Erythroblast (primary cell): Measurements from ENCODE around the gene TAF8.

ENCODE experiments used
- DNase-seq, 2 experiments: peaks; one replicate each; lab custom pipeline; 2025; lab: John Stamatoyannopoulos, UW
- GATA1 ChIP-seq: IDR thresholded peaks from 2 replicates; pipeline ENCODE4 v1.6.1; 2011; ENCODE audit warnings: low read depth, mild to moderate bottlenecking, control low read depth, low read length, moderate library complexity
- POLR2A ChIP-seq: IDR thresholded peaks from 2 replicates; pipeline ENCODE4 v1.6.1; 2011; ENCODE audit warnings: mild to moderate bottlenecking, low read length

Gene TAF8

GRCh38 chr6:42105156-42105648 lies 54.9 kb downstream of the TAF8 start:
- no peak for TF ChIP-seq GATA1
- no peak for TF ChIP-seq POLR2A
- no peak for DNase-seq

DNA sequence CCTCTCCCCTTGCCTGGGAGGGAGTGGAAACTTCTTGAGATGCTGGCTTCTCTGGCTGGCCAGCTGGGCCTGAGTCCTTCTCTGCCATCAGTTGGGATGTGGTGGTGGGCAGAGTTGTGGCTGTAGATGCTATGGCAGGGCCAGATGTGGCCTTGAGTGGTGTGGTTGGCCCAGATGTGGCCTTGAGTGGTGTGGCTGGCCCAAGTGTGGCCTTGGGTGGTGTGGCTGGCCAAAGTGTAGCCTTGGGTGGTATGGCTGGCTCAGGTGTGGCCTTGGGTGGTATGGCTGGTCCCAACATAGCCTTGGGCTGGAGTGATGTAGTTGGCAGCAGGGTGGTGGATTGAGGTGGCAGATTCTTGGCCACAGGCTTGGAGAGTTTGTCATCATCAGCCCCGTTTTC lies 55.4 kb downstream of the TAF8 start:
- no peak for DNase-seq
- TF ChIP-seq POLR2A (no peak), GATA1 (no peak)

DNA sequence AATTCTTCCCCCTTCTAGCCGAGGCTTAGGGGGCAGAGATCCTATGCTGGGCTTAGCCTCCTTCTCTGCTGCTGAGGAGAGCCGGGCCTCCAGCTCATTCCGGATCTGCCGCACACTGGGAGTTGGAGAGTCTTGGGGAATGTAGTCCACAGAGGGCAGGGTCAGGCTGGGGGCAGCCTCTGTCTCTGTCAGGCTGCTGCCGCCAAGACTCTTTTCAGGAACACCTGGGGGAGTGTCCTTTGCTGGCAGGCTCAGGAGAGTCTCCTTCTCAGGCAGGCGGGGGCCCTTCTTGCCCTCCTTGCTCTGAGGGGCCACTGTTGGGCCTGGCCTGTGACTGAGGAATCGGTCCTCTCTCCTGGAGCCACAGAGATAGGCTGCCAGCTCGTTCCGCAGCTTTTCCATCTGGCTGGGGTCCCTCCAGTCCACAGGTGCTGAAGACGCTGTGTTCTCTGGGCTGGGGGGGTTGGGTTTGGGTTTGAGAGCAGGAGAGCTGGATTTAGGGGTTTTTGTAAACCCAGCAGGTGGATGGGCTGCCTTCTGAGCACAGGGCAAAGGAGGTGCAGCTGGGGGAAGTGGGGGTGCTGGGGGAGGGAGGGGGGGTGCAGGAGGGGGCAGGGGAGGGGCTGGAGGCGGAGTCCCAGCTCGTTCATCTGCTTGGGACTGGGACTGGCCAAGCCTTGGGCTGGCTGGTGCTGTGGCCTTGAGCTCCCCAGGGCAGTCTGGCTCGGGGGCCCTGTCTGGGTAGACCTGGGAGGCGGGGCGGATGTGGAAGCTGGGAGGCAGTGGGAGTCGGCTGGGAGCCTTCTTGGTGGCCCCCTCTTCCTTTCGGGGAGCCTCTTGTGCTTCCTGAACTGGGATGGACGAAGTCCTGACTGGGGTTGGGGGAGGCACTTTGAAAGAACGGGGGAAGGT lies 56.0 kb downstream of the TAF8 start:
- DNase-seq, result no peak
- TF ChIP-seq GATA1, result no peak
- no peak for TF ChIP-seq POLR2A

DNA sequence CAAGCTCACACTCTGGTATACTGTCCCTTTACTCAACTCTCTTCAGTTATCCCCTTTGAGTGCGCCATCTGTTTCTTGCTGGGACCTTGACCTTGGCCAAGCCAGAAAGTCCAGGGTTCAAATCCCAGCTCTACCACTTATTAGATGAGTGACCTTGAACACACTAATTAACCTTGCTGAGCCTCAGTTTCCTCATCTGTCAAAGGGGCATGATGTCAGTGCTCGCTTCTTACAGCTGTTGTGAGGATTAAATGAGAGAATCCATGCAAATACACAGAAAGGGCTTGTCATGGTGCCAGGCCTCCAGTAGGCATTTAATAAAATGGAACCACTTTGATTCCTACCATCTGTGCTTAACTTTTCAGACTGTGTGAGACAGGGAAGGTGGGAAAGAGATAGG lies 57.7 kb downstream of the TAF8 start:
- no peak for DNase-seq
- TF ChIP-seq GATA1 (no peak), POLR2A (no peak)

DNA sequence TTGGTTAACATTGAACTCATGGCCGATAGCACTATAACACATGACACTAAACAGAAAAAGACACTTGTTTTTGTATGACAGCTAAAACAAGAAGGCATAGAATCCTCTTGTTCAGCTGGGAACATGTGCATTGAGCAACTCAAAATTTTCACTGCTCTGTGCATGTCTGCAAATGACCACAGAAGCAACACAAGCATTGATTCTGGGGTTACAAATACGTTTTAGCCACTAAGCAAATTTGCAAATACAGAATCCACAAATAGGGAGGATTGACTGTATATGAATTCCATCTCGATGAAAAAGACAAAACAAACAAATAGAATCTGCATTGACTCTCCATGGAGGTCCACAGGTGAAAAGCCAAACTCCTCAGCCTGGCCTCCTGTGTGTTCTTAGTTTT lies 60.4 kb downstream of the TAF8 start:
- no peak for DNase-seq
- TF ChIP-seq GATA1, result no peak
- no peak for TF ChIP-seq POLR2A

DNA sequence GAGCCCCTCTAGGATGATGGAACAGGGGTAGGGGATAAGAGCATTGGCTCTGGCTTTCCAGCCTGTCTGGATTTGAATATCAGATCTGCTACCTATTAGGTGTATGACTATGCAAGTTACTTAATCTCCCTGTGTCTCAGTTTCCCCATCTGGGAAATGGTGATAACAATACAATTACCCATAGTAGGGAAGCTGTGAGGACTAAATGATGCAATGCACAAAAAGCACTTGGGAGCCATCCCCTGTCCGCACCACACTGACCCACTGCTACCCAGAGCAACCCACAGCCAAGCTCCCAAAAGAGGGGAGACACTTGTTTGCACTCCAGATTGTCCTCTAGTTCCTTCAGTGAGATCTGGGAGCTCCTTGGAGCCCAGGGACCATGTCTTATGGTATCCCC lies 62.0 kb downstream of the TAF8 start:
- TF ChIP-seq GATA1 (no peak), POLR2A (no peak)
- no peak for DNase-seq

DNA sequence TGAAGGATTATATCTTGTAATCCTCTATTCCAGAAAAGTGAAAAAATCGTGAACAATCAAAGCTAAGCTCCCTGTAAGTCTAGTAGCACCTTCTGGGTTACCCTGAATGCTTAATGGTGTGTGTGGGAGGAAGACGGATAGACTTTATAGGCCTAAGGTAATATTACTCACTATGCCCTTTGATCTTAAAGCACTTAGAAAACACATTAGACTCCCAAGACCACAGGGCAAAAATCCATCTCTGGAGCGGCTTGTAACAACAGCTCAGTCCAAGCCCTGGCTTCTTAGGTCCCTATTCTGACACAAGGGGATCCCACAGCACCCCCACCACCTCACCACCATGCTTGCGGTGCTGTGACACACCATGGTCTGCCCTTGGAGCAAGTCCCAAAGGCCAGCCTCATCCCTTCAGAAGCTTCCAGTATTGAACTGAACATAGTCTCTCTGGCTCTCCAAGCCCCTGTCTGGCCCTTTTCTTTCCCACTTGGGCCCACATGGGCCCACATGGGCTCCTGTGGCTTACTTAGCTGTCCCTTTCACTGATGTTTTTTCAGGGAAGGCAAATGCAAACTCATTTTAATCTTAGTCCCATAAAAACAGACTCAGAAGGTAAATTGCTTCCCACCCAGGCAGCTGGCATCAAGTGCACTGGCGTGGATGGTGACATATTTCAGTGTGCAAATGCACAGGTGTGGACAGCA lies 63.8 kb downstream of the TAF8 start:
- DNase-seq, result no peak
- TF ChIP-seq POLR2A, result no peak
- TF ChIP-seq GATA1, result no peak

- no peak for DNase-seq
- TF ChIP-seq GATA1 (no peak), POLR2A (no peak)
These were observed 67.5 kb downstream of the TAF8 start for GRCh38 chr6:42117843-42118161.

GRCh38 chr6:42118162-42119001 lies 68.1 kb downstream of the TAF8 start:
- TF ChIP-seq POLR2A, result no peak
- TF ChIP-seq GATA1, result no peak
- DNase-seq, result peak; percentile 29 to 36

- TF ChIP-seq GATA1 (no peak), POLR2A (no peak)
- no peak for DNase-seq
These were observed 70.9 kb downstream of the TAF8 start for GRCh38 chr6:42120895-42121865.

DNA sequence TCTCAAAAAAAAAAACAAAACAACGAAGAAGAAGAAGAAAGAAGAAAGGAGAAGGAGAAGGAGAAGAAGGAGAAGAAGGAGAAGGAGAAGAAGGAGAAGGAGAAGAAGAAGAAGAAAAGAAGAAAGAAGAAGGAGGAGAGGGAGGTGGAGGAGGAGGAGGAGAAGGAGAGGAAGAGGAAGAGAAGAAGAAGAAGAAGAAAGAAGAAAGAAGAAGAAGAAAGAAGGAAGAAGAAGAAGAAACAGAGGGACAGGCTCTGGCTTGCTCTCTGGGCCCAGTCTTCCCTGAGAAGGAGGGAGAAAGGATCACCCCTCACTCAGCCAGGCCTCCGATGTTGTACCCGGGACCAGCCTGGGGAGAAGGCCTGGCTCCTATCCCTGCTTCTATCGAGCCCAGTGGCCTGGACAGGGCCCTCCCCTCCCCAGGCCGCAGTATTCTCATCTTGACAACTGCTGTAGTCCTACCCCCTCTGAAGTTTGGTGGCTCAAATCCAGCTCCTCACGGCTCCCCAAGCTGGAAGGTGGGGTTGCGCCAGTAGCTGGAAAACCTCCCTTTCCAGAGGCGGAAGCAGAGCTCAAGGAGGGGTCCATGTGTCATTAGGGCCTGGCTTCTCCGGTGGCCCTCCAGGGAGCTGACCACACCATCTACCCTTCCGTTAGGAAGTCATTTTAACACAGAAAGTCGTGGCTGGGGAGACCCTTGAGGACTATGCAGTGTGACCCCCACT lies 73.2 kb downstream of the TAF8 start:
- no peak for TF ChIP-seq GATA1
- TF ChIP-seq POLR2A, result no peak

GRCh38 chr6:42124223-42124836 lies 74.0 kb downstream of the TAF8 start:
- TF ChIP-seq POLR2A (no peak), GATA1 (no peak)
- DNase-seq, result no peak

More for the DNA sequence above, 73.2 kb downstream of the TAF8 start:
- no peak for DNase-seq
